GM21529 (cell line): ENCODE results near the gene HPCAL1.
A peak's percentile ranks its signal among the peaks of the same experiment; 100 is the strongest.
"Not testable (repeated sequence)": the region's sequence is repeated elsewhere in the genome, so short reads cannot be mapped to it uniquely, and the experiment has no call there.

Source experiments
- ATAC-seq: cut with Tn5 transposase; IDR thresholded peaks from one replicate; pipeline ENCODE4 v1.9.1; 2021; ENCODE audit not compliant: unreplicated experiment

Gene HPCAL1

DNA sequence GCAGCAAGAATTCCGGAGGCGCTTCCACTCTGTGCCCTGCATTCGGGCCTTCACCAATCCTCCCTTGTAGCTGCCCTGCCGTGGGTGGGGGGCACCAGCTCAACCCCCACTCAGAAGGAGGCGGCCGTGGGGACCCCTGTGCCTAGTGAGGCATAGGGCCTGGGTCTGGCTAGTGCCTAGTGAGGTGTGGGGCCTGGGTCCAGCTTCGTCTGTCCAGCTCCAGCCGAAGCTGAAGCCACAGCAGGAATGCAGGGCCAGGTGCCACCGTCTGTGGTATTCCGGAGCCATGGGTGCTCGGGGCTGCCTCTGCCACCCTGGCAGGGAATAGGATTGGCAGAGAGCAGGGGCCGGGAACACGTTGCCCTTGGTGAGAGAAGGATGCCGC lies 133.1 kb downstream of the HPCAL1 start:
- no peak for ATAC-seq

DNA sequence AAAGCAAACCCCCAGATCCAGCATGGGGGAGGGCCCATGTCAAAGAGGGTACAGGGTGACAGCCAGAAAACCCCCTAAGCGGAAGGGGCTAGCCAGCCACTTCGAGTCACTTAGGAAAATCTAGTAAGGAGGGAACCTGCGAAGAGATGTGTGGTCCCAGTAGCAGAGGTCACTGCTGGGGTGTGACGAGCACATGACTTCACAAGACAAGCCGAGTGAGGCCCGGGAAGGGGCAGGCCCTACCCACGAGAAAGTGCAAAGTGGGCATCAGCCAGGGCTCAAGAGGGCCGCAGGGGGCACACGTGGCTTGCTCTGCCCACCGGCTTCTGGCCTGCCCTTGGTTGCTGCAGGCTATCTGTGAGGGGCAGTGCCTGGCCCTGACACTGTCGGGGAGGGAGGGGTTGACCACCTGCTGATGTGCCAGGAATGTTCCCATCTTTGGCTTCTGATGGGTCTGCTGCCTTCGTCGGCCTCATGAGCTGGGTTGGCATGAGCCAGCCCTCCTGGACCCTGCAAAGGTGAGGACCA lies 133.9 kb downstream of the HPCAL1 start:
- ATAC-seq: no peak

GRCh38 chr2:10437806-10438205 lies 135.1 kb downstream of the HPCAL1 start:
- ATAC-seq: no peak

DNA sequence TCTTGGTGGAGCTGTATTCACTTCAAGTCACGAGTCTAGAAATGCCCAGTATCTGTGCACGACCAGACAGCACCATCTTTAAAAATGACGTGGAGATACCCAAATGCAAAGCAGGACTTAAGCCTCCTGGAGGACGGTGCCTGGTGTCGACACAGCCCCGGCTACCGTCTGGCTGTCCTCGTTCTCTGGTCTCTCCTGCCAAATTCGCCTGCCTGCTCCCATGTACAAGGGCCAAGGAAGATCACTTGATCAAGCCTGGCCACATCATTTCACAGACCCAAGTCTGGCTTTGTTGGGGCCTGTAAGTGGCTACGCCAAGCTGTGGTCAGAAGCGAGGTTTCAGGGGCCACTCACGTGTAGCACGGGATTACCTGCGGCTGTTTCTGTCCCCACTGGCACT lies 136.0 kb downstream of the HPCAL1 start:
- ATAC-seq: no peak

- no peak for ATAC-seq
Observed at GRCh38 chr2:10439185-10439879, 136.6 kb downstream of the HPCAL1 start.

GRCh38 chr2:10439971-10440370 lies 137.3 kb downstream of the HPCAL1 start:
- ATAC-seq: no peak

DNA sequence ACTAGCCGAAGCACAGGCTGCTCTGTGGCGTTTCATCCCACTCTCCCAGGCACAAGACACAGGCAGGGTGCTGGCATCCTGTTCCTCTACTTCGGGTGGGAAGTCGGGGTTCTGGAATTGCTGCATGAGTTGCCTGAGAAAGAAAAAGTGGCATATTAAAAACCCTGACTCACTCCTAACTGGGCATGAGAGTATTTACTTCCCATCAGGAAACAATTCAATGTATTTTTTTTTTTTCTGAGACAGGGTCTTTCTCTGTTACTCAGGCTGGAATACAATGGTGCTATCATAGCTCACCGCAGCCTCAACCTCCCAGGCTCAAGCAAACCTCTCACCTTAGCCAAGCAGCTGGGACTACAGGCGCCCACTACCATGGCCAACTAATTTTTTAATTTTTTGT lies 138.0 kb downstream of the HPCAL1 start:
- ATAC-seq: no peak

- no peak for ATAC-seq
Observed at GRCh38 chr2:10441948-10442347, 139.2 kb downstream of the HPCAL1 start.

DNA sequence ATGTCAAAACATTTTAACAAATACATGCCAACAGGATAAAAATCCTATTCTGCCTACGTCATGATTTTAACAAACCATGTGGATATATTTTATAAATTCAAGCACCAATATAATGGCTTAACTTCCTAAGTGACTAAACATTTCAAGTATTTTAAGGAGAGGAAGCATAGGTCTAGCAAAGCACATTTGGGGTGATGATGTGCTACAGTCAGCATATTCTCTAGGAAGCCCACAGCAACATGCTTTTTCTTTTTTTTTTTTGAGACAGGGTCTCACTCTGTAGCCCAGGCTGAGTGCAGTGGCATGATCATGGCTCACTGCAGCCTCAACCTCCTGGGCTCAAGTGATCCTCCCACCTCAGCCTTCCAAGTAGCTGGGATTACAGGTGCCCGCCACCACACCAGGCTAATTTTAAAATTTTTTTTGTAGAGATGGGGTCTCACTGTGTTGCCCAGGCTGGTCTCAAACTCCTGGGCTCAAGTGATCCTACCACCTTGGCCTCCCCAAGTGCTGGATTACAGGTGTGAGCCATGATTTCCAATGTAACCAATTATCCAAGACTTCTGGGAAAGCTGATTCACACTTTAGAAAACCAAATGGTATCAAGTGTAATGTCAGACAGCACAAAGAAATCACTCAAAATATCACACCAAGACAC lies 139.9 kb downstream of the HPCAL1 start:
- ATAC-seq: not testable (repeated sequence)

- no peak for ATAC-seq
Observed at GRCh38 chr2:10444463-10444862, 141.8 kb downstream of the HPCAL1 start.

DNA sequence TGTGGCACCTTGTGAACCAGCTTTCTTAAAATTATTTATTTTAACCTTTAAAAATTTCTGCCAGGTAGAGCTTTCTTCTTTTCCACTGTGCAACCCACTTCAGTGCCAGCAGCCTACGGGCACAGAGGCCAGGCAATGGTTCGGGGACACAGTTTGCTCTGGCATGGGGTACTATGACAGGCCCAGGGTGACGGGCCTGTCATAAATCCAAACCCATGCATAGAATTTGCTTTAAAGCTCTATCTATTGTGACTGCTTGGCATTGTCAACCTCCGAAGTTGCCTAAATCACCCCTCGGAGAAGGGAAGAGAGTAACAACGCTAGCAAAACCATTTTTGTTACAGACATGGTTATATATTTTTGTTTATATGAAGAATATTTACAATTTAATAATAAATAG lies 143.9 kb downstream of the HPCAL1 start:
- ATAC-seq: no peak

DNA sequence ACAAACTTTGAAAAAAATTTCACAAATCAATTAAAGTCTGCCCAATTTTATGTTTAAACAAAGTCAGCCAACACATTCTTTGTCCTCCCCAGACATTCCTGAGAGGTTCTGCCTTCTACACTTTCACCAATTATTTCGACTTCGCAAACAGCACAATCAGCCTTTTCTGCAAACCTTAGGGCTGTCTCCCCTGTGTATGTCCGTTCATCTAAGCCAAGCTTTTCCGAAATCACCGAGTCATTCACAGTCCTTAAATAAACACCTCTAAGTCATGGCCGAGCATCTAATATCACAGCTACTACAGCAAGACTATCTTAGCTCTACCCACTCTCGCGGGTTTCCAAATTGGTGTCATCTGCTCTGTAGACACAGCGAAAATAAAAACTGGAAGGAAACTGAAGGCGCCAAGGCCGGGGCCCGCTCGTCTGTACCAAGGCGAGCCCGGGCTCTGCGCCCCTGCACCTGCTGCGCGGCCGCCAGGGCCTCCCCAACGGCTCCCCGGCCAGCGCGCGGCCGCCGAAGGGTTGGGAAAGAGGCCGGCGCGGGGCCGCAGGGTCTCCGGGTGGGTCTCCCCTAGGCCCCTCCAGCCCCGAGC lies 144.7 kb downstream of the HPCAL1 start:
- ATAC-seq: peak; percentile 28

- peak; percentile 61 for ATAC-seq
Observed at GRCh38 chr2:10447895-10448575, 145.3 kb downstream of the HPCAL1 start, which contains the start of gene ODC1. ODC1 (minus strand) TSS chr2:10448327; CDS start chr2:10445032, 3,295 bp downstream.

DNA sequence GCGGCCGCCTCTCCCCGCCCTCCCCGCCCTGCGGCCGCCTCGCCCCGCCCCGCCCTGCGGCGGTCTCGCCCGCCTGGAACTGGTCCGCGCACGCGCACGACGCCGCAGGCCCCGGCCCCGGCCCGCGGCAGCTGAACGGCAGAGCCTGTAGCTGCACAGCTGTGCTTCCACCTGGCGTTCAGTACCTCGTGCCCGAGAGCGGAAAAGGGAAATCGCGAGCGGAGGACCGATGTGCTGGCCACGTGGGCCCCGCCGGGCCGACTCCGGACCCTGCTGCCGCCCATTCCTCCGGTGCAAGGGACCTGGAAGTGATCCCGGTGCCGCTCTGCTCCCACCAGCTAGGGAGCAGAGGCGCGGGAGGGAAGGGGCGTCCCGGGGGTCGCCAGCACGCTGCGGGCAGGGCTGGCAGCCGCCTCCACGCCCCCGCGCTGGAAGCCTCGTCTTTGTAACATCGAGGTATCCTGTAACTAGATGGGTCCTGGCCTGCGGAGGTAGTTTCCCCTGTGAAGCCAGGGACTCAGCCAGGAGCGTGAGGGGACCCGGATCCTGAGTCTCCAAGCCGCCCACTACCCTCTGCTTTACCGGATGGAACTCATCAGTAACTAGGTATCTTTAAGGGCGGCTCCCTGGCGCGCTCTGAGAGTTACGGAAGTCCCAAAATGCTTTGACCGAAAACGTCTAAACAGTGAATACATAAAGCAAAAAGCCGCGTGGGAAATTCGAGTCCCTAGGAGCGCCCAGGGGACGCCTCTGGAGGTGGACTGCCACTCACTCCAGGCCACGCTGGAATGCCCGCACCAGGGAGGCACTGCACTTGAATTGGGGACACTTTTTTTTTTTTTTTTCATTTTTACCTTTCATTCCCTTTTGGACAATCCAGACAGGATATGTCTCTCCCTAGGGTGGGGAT lies 146.1 kb downstream of the HPCAL1 start:
- ATAC-seq: peak; percentile 62

GRCh38 chr2:10449486-10449831 lies 146.8 kb downstream of the HPCAL1 start:
- ATAC-seq: no peak

GRCh38 chr2:10449838-10450691 lies 147.4 kb downstream of the HPCAL1 start:
- ATAC-seq: no peak

DNA sequence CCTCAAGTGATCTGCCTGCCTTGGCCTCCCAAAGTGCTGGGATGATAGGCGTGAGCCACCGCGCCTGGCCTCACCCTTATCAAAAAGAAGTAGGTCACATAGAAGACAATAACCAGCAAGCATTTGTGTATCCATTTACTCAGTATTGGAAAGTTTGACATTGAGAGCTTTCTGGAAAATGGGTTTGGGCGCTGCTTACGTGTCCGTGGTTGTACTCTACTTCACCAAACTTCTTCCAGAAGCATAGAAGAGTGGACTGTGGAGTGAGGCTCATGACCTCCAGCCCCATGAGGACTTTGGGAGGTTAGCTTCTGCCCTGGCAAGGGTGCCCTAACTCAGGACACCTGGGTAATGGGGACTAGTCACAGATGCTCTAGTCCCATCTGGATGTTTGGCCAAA lies 149.1 kb downstream of the HPCAL1 start:
- ATAC-seq: no peak

DNA sequence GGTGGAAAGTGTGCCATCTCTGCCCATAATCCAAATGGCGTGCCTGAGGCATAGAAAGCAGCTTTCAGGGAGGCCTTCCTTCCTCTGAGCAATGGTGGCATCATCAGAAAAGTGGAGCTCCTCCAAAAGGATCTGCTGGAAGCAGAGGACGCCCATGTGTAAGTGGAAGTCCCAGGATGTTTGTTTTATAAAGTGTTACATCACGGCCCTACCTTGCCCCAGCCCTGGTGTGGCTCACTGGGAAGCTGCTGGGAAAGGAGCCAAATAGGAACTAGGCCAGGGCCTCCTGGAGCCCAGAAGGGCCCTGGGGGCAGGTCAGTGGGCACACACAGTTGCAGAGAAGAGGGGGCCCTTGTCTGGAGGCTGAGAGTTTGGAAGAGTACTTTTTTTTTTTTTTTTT lies 149.6 kb downstream of the HPCAL1 start:
- ATAC-seq: no peak
